Immature natural killer cell (primary cell): Measurements from ENCODE around the gene DDX3X. TPM values are rescaled to one million over a fixed set of nuclear protein-coding genes. Genes with fewer than 3 reads are reported as not detected.
"Not testable (repeated sequence)": the region's sequence is repeated elsewhere in the genome, so short reads cannot be mapped to it uniquely, and the experiment has no call there.

Source experiments
- DNase-seq, 3 donors: peaks; one replicate each; pipeline ENCODE4 v3.0.0; 2022; ENCODE audit warnings: mixed read lengths in 1 of 3
- H3K27ac Mint-ChIP-seq, 6 donors: one replicate each; pipeline ENCODE4 v1.8.0; 2020; ENCODE audit warnings: mixed read lengths in 6 of 6, mild to moderate bottlenecking in 5 of 6, inconsistent platforms in 4 of 6, moderate library complexity in 3 of 6
- H3K27me3 Mint-ChIP-seq, 3 donors: one replicate each; pipeline ENCODE4 v1.8.0; 2020 to 2021; ENCODE audit warnings: low read depth in 3 of 3, mild to moderate bottlenecking in 3 of 3, mixed read lengths in 3 of 3, moderate library complexity in 3 of 3, inconsistent platforms in 1 of 3
- H3K36me3 Mint-ChIP-seq, 3 donors: one replicate each; pipeline ENCODE4 v1.8.0; 2020; ENCODE audit warnings: mixed read lengths in 3 of 3, inconsistent platforms in 2 of 3, mild to moderate bottlenecking in 2 of 3
- H3K4me1 Mint-ChIP-seq, 2 donors: one replicate each; pipeline ENCODE4 v1.8.0; 2020; ENCODE audit warnings: inconsistent platforms in 2 of 2, mild to moderate bottlenecking in 2 of 2, mixed read lengths in 2 of 2, moderate library complexity in 1 of 2
- H3K4me3 Mint-ChIP-seq, 5 donors: one replicate each; pipeline ENCODE4 v1.8.0; 2020; ENCODE audit warnings: mild to moderate bottlenecking in 5 of 5, mixed read lengths in 5 of 5, inconsistent platforms in 3 of 5, moderate library complexity in 3 of 5
- H3K9me3 Mint-ChIP-seq, 6 donors: one replicate each; pipeline ENCODE4 v1.8.0; 2020; ENCODE audit warnings: mild to moderate bottlenecking in 6 of 6, mixed read lengths in 6 of 6, inconsistent platforms in 4 of 6, moderate library complexity in 3 of 6
- polyA plus RNA-seq, 3 donors: library from polyadenylated mRNA; unstranded; fragments of 300-500 nt; fragmentation: Illumina TruSeq; gene quantifications; one replicate each; pipeline ENCODE4 v1.2.3, GENCODE V29; 2021

Gene DDX3X
- polyA plus RNA-seq, 3 donors from 2014 or later, result 113 to 214 (median 160) TPM

- no peaks in the 10 kb centered on the region for H3K4me1 Mint-ChIP-seq
- no peak overlapping the region for H3K27ac Mint-ChIP-seq
- H3K36me3 Mint-ChIP-seq, result no peaks in the 10 kb centered on the region
- no peak for DNase-seq
- H3K27me3 Mint-ChIP-seq, result peaks cover 0 to 11% (median 6%) of the 10 kb centered on the region in 3 donors
- no peaks in the 10 kb centered on the region for H3K9me3 Mint-ChIP-seq
- no peak overlapping the region for H3K4me3 Mint-ChIP-seq
These were observed 55.4 kb downstream of the DDX3X start for GRCh38 chrX:41389311-41389888.

- peaks cover 0 to 11% (median 6%) of the 10 kb centered on the region in 3 donors for H3K27me3 Mint-ChIP-seq
- not testable (repeated sequence) for H3K4me1 Mint-ChIP-seq, H3K36me3 Mint-ChIP-seq, H3K27ac Mint-ChIP-seq, DNase-seq, H3K4me3 Mint-ChIP-seq, H3K9me3 Mint-ChIP-seq
These were observed 56.6 kb downstream of the DDX3X start for GRCh38 chrX:41390576-41390975.

- no peak overlapping the region for H3K27ac Mint-ChIP-seq
- DNase-seq, result no peak
- H3K9me3 Mint-ChIP-seq, result no peaks in the 10 kb centered on the region
- H3K4me1 Mint-ChIP-seq, result no peaks in the 10 kb centered on the region
- no peaks in the 10 kb centered on the region for H3K36me3 Mint-ChIP-seq
- no peak overlapping the region for H3K4me3 Mint-ChIP-seq
- H3K27me3 Mint-ChIP-seq, result peaks cover 0 to 11% (median 6%) of the 10 kb centered on the region in 3 donors
These were observed 57.6 kb downstream of the DDX3X start for GRCh38 chrX:41391606-41392005.

GRCh38 chrX:41394293-41394692 lies 60.3 kb downstream of the DDX3X start:
- Mint-ChIP-seq H3K27ac (no peak overlapping the region), H3K4me3 (no peak overlapping the region), H3K27me3 (peaks cover 0 to 6% (median 2%) of the 10 kb centered on the region in 3 donors), H3K9me3 (no peaks in the 10 kb centered on the region), H3K36me3 (no peaks in the 10 kb centered on the region), H3K4me1 (no peaks in the 10 kb centered on the region)
- no peak for DNase-seq

- DNase-seq, result no peak
- Mint-ChIP-seq H3K27me3 (peaks cover 0 to 4% (median 0%) of the 10 kb centered on the region in 3 donors), H3K36me3 (no peaks in the 10 kb centered on the region), H3K4me3 (no peak overlapping the region), H3K27ac (no peak overlapping the region), H3K9me3 (no peaks in the 10 kb centered on the region), H3K4me1 (no peaks in the 10 kb centered on the region)
These were observed 63.3 kb downstream of the DDX3X start for GRCh38 chrX:41397219-41397618.

GRCh38 chrX:41397768-41398167 lies 63.8 kb downstream of the DDX3X start:
- Mint-ChIP-seq H3K27me3 (peaks cover 2 to 3% (median 2%) of the 10 kb centered on the region in 3 donors), H3K36me3 (no peaks in the 10 kb centered on the region), H3K4me1 (no peaks in the 10 kb centered on the region)

GRCh38 chrX:41402556-41402955 lies 68.6 kb downstream of the DDX3X start:
- H3K4me1 Mint-ChIP-seq, H3K36me3 Mint-ChIP-seq, DNase-seq, H3K4me3 Mint-ChIP-seq, H3K27me3 Mint-ChIP-seq, H3K9me3 Mint-ChIP-seq, H3K27ac Mint-ChIP-seq: not testable (repeated sequence)

More at GRCh38 chrX:41397768-41398167, 63.8 kb downstream of the DDX3X start:
- DNase-seq, result no peak
- H3K4me3 Mint-ChIP-seq, result no peak overlapping the region
- H3K9me3 Mint-ChIP-seq, result no peaks in the 10 kb centered on the region
- H3K27ac Mint-ChIP-seq, result no peak overlapping the region

- no peaks in the 10 kb centered on the region for H3K9me3 Mint-ChIP-seq
- H3K36me3 Mint-ChIP-seq, result no peaks in the 10 kb centered on the region
- no peak overlapping the region for H3K27ac Mint-ChIP-seq
- H3K27me3 Mint-ChIP-seq, result peaks cover 2 to 10% (median 5%) of the 10 kb centered on the region in 3 donors
- no peaks in the 10 kb centered on the region for H3K4me1 Mint-ChIP-seq
- no peak overlapping the region for H3K4me3 Mint-ChIP-seq
- DNase-seq, result no peak
These were observed 71.6 kb downstream of the DDX3X start for GRCh38 chrX:41405551-41405950.

- H3K27me3 Mint-ChIP-seq, result peaks cover 2 to 10% (median 5%) of the 10 kb centered on the region in 3 donors
- DNase-seq, result no peak
- no peak overlapping the region for H3K4me3 Mint-ChIP-seq
- H3K9me3 Mint-ChIP-seq, result no peaks in the 10 kb centered on the region
- H3K36me3 Mint-ChIP-seq, result no peaks in the 10 kb centered on the region
- no peak overlapping the region for H3K27ac Mint-ChIP-seq
- H3K4me1 Mint-ChIP-seq, result no peaks in the 10 kb centered on the region
These were observed 72.2 kb downstream of the DDX3X start for GRCh38 chrX:41406201-41406600.

- no peak overlapping the region for H3K27ac Mint-ChIP-seq
- peaks cover 0 to 11% (median 7%) of the 10 kb centered on the region in 3 donors for H3K27me3 Mint-ChIP-seq
- H3K4me1 Mint-ChIP-seq, result no peaks in the 10 kb centered on the region
- no peak overlapping the region for H3K4me3 Mint-ChIP-seq
- H3K9me3 Mint-ChIP-seq, result no peaks in the 10 kb centered on the region
- no peak for DNase-seq
- H3K36me3 Mint-ChIP-seq, result no peaks in the 10 kb centered on the region
These were observed 73.9 kb downstream of the DDX3X start for GRCh38 chrX:41407816-41408215.

- Mint-ChIP-seq H3K36me3 (no peaks in the 10 kb centered on the region), H3K4me3 (no peak overlapping the region), H3K27ac (no peak overlapping the region), H3K4me1 (no peaks in the 10 kb centered on the region), H3K27me3 (peaks cover 0 to 11% (median 7%) of the 10 kb centered on the region in 3 donors), H3K9me3 (no peaks in the 10 kb centered on the region)
- no peak for DNase-seq
These were observed 74.6 kb downstream of the DDX3X start for GRCh38 chrX:41408576-41408975.

GRCh38 chrX:41409006-41409405 lies 75.0 kb downstream of the DDX3X start:
- Mint-ChIP-seq H3K36me3 (no peaks in the 10 kb centered on the region), H3K9me3 (no peaks in the 10 kb centered on the region), H3K4me1 (no peaks in the 10 kb centered on the region), H3K4me3 (no peak overlapping the region), H3K27me3 (peaks cover 0 to 10% (median 7%) of the 10 kb centered on the region in 3 donors), H3K27ac (no peak overlapping the region)
- no peak for DNase-seq

GRCh38 chrX:41411222-41411621 lies 77.3 kb downstream of the DDX3X start:
- peaks cover 0 to 13% (median 10%) of the 10 kb centered on the region in 3 donors for H3K27me3 Mint-ChIP-seq
- H3K36me3 Mint-ChIP-seq, H3K9me3 Mint-ChIP-seq, H3K27ac Mint-ChIP-seq, H3K4me1 Mint-ChIP-seq, H3K4me3 Mint-ChIP-seq, DNase-seq: not testable (repeated sequence)

- Mint-ChIP-seq H3K4me1 (no peaks in the 10 kb centered on the region), H3K27me3 (peaks cover 0 to 12% (median 6%) of the 10 kb centered on the region in 3 donors), H3K4me3 (no peak overlapping the region), H3K27ac (no peak overlapping the region), H3K36me3 (no peaks in the 10 kb centered on the region), H3K9me3 (no peaks in the 10 kb centered on the region)
- no peak for DNase-seq
These were observed 78.5 kb downstream of the DDX3X start for GRCh38 chrX:41412261-41413081.
